ENCODE results near the gene SAMD3. TPM values are rescaled to one million over a fixed set of nuclear protein-coding genes. Genes with fewer than 3 reads are reported as not detected.

Gene SAMD3
- total RNA-seq, 4 donors from 2014 or later: 4.0 to 4.4 TPM; not detected in 2

DNA sequence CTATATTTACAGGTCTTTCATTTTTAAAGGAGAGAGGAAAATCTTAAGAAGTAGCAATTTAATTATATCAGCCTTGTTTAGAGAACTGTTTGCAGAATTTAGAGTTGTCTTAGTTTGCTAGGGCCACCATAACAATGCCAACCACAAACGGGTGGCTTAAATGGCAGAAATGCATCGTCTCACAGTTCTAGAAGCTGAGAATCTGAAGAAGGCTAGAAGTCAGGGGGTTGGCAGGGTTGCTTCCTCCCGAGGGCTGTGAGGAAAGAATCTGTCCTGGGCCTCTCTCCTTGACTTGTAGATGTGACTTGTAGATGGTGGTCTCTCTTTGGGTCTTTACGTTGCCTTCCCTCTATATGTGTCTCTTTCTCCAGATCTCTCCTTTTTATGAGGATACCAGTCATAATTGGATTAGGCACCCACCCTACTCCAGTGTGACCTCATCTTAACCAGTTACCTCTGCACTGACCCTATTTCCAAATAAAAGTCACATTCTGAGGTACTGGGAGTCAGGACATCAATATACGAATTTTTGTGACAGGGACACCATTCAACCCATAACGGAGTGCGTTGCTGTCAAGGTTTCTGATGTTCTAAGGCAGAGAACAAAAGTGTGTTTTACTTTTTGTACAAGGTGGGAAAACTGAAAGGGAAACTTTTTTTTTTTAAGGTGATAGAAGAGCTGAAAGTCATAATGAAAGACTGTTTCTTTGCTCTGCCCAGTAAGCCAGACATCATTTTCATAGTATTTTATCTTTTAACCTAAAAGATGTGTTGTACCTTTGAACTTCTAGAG is 84.4 kb downstream of the SAMD3 start:
- Histone ChIP-seq H3K27ac (no peak overlapping the region), H3K36me3 (no peaks in the 10 kb centered on the region), H3K9me3 (no peaks in the 10 kb centered on the region), H3K4me3 (no peak overlapping the region), H3K27me3 (no peaks in the 10 kb centered on the region), H3K4me1 (peaks cover 0 to 7% (median 0%) of the 10 kb centered on the region in 4 donors)
- no peak for DNase-seq
- intact Hi-C loops (cut with DNase I; ENCODE audit: low total_unique reads): no loop called here
- no peak for TF ChIP-seq EP300 (IDR thresholded peaks at IDR 0.05; ENCODE audit: low read depth)
- no peak for TF ChIP-seq POLR2A (IDR thresholded peaks at IDR 0.05)
- no peak for TF ChIP-seq POLR2AphosphoS5 (IDR thresholded peaks at IDR 0.05)
- TF ChIP-seq, protein P1, sequence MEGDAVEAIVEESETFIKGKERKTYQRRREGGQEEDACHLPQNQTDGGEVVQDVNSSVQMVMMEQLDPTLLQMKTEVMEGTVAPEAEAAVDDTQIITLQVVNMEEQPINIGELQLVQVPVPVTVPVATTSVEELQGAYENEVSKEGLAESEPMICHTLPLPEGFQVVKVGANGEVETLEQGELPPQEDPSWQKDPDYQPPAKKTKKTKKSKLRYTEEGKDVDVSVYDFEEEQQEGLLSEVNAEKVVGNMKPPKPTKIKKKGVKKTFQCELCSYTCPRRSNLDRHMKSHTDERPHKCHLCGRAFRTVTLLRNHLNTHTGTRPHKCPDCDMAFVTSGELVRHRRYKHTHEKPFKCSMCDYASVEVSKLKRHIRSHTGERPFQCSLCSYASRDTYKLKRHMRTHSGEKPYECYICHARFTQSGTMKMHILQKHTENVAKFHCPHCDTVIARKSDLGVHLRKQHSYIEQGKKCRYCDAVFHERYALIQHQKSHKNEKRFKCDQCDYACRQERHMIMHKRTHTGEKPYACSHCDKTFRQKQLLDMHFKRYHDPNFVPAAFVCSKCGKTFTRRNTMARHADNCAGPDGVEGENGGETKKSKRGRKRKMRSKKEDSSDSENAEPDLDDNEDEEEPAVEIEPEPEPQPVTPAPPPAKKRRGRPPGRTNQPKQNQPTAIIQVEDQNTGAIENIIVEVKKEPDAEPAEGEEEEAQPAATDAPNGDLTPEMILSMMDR (IDR thresholded peaks at IDR 0.05): no peak
- 76 to 85% methylated on average over 6 to 7 of the region's 7 CpGs for WGBS, 2 donors (ENCODE audit: low coverage in 1 of 2)
- in situ Hi-C loops (cut with MboI; ENCODE audit: low pct_ligation_motif_present in 1 of 4, low pct_unique_long_range_greater_than_20kb in 1 of 4, low sequenced_read_pairs in 3 of 4): no loop called here

DNA sequence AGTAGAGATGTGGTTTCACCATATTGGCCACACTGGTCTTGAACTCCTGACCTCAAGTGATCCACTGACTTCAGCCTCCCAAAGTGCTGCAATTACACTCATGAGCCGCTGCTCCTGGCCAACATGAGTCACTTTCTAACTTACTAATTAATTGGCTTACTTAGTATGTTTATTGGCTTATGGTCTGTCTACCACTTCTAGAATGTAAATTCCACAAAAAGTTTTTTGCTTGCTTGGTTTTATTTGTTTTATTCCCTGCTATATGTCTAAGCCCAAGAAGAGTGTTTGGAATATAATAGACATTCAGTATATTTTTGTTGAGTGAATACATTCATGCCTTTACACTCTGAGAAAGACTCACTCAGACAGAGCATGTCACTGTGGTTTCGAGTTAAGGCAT is 86.0 kb downstream of the SAMD3 start:
- peaks cover 0 to 18% (median 0%) of the 10 kb centered on the region in 4 donors for H3K4me1 ChIP-seq
- 62 to 72% methylated on average over 2 of the region's 2 CpGs for WGBS, 2 donors (ENCODE audit: low coverage in 1 of 2)
- in situ Hi-C loops (cut with MboI; ENCODE audit: low pct_ligation_motif_present in 1 of 4, low pct_unique_long_range_greater_than_20kb in 1 of 4, low sequenced_read_pairs in 3 of 4): no loop called here

DNA sequence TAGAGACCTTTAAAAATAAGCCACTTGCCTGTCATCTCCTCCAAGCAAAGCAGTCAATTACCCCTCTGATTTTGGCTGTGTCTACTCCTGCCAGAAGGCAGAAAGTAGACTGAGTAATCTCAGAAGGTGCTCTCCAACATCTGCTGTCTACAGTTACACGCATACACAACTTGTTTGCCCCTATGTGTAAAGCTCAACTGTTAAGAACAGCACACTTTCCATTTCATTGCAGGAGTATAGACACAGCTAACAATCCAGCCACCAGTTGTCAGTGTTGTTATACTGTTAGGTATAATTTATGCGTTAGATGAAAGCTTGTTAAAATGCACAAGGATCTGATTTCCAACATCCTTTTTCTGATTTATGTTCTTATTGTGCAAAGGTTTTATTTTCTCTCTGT is 88.2 kb downstream of the SAMD3 start:
- intact Hi-C loops (cut with DNase I; ENCODE audit: low total_unique reads) (no loop called here), in situ Hi-C loops (cut with MboI; ENCODE audit: low pct_ligation_motif_present in 1 of 4, low pct_unique_long_range_greater_than_20kb in 1 of 4, low sequenced_read_pairs in 3 of 4) (no loop called here)
- Histone ChIP-seq H3K27me3 (no peaks in the 10 kb centered on the region), H3K27ac (no peak overlapping the region), H3K4me1 (peaks cover 0 to 22% (median 1%) of the 10 kb centered on the region in 4 donors), H3K9me3 (no peaks in the 10 kb centered on the region), H3K4me3 (no peak overlapping the region), H3K36me3 (no peaks in the 10 kb centered on the region)
- 43 to 85% methylated on average over 1 to 2 of the region's 2 CpGs for WGBS, 2 donors (ENCODE audit: low coverage in 1 of 2)
- DNase-seq: no peak
- no peak for TF ChIP-seq EP300 (IDR thresholded peaks at IDR 0.05; ENCODE audit: low read depth)
- TF ChIP-seq POLR2A (IDR thresholded peaks at IDR 0.05): no peak
- TF ChIP-seq, protein P1 (IDR thresholded peaks at IDR 0.05): no peak
- no peak for TF ChIP-seq POLR2AphosphoS5 (IDR thresholded peaks at IDR 0.05)

More for the DNA sequence above, 86.0 kb downstream of the SAMD3 start:
- no peaks in the 10 kb centered on the region for H3K36me3 ChIP-seq
- H3K27ac ChIP-seq: no peak overlapping the region
- H3K4me3 ChIP-seq: no peak overlapping the region
- H3K27me3 ChIP-seq: no peaks in the 10 kb centered on the region
- no peak for DNase-seq
- TF ChIP-seq, protein P1 (IDR thresholded peaks at IDR 0.05): no peak
- TF ChIP-seq EP300 (IDR thresholded peaks at IDR 0.05; ENCODE audit: low read depth) (no peak), POLR2A (IDR thresholded peaks at IDR 0.05) (no peak), POLR2AphosphoS5 (IDR thresholded peaks at IDR 0.05) (no peak)
- intact Hi-C loops (cut with DNase I; ENCODE audit: low total_unique reads): no loop called here
- H3K9me3 ChIP-seq: no peaks in the 10 kb centered on the region

DNA sequence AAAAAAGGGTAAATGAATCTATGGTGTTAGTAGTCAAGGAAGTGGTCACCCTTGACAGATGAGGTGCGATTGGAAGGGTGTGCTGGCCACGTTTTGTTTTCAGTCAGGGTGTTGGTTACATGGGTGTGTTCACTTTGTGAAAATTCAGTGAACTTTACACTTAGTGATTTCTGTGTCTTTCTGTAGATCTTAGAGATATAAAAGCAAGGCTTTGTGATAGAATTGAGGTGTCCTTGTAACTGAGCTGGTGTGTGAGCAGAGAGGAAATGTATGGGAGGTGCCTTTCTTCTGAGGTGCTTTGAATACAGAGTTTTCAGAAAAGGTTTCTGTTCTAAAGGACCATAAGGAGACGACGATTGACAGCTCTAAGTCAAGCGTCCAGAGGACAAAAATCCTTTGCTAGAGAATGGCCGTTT is 90.5 kb downstream of the SAMD3 start:
- no peaks in the 10 kb centered on the region for H3K27me3 ChIP-seq
- in situ Hi-C loops (cut with MboI; ENCODE audit: low pct_ligation_motif_present in 1 of 4, low pct_unique_long_range_greater_than_20kb in 1 of 4, low sequenced_read_pairs in 3 of 4) (no loop called here), intact Hi-C loops (cut with DNase I; ENCODE audit: low total_unique reads) (no loop called here)
- 29 to 34% methylated on average over 6 of the region's 6 CpGs for WGBS, 2 donors (ENCODE audit: low coverage in 1 of 2)
- peaks cover 0 to 22% (median 1%) of the 10 kb centered on the region in 4 donors for H3K4me1 ChIP-seq
- peak overlapping the region; percentile 27 to 80 (median 72) for H3K27ac ChIP-seq
- H3K9me3 ChIP-seq: no peaks in the 10 kb centered on the region
- peak; percentile 52 for DNase-seq
- H3K36me3 ChIP-seq: no peaks in the 10 kb centered on the region
- no peak overlapping the region for H3K4me3 ChIP-seq
- TF ChIP-seq POLR2AphosphoS5 (IDR thresholded peaks at IDR 0.05): peak in 1 of 3 donors; percentile 17
- no peak for TF ChIP-seq POLR2A (IDR thresholded peaks at IDR 0.05)

Measured in transverse colon (tissue), 4 donors.